ENCODE results near the gene GGT6.
"Not testable (repeated sequence)": the region's sequence is repeated elsewhere in the genome, so short reads cannot be mapped to it uniquely, and the experiment has no call there.

The GGT6 gene

GRCh38 chr17:4598776-4599504 lies 38.6 kb upstream of the GGT6 start:
- no peak for DNase-seq
- Histone ChIP-seq H3K36me3 (no peaks in the 10 kb centered on the region), H3K27me3 (no peaks in the 10 kb centered on the region), H3K4me3 (ENCODE audit: low read depth, low read length) (no peak overlapping the region), H3K4me1 (peaks cover 18% of the 10 kb centered on the region), H3K9me3 (no peaks in the 10 kb centered on the region)
- TF ChIP-seq CTCF (IDR thresholded peaks at IDR 0.05; ENCODE audit: low read depth, low read length), result no peak

GRCh38 chr17:4597975-4598374 lies 37.6 kb upstream of the GGT6 start:
- H3K4me3 ChIP-seq (ENCODE audit: low read depth, low read length), result no peak overlapping the region
- no peaks in the 10 kb centered on the region for H3K9me3 ChIP-seq
- no peak for DNase-seq
- TF ChIP-seq CTCF (IDR thresholded peaks at IDR 0.05; ENCODE audit: low read depth, low read length), result no peak
- H3K4me1 ChIP-seq, result peaks cover 16% of the 10 kb centered on the region
- no peaks in the 10 kb centered on the region for H3K36me3 ChIP-seq
- no peaks in the 10 kb centered on the region for H3K27me3 ChIP-seq

GRCh38 chr17:4596636-4597380 lies 36.4 kb upstream of the GGT6 start:
- no peaks in the 10 kb centered on the region for H3K9me3 ChIP-seq
- no peaks in the 10 kb centered on the region for H3K36me3 ChIP-seq
- TF ChIP-seq CTCF (IDR thresholded peaks at IDR 0.05; ENCODE audit: low read depth, low read length), result no peak
- DNase-seq, result no peak
- H3K4me3 ChIP-seq (ENCODE audit: low read depth, low read length), result no peak overlapping the region
- peaks cover 16% of the 10 kb centered on the region for H3K4me1 ChIP-seq
- no peaks in the 10 kb centered on the region for H3K27me3 ChIP-seq

GRCh38 chr17:4595685-4596342 lies 35.4 kb upstream of the GGT6 start:
- H3K4me3 ChIP-seq (ENCODE audit: low read depth, low read length); H3K9me3 ChIP-seq; DNase-seq; H3K27me3 ChIP-seq; H3K36me3 ChIP-seq: not testable (repeated sequence)
- H3K4me1 ChIP-seq, result peaks cover 14% of the 10 kb centered on the region

GRCh38 chr17:4594931-4595684 lies 34.7 kb upstream of the GGT6 start:
- Histone ChIP-seq H3K27me3 (peaks cover 14% of the 10 kb centered on the region), H3K9me3 (no peaks in the 10 kb centered on the region), H3K36me3 (no peaks in the 10 kb centered on the region), H3K4me1 (peaks cover 7% of the 10 kb centered on the region), H3K4me3 (ENCODE audit: low read depth, low read length) (no peak overlapping the region)
- DNase-seq, result no peak
- TF ChIP-seq CTCF (IDR thresholded peaks at IDR 0.05; ENCODE audit: low read depth, low read length), result no peak

GRCh38 chr17:4594406-4594805 lies 34.0 kb upstream of the GGT6 start:
- no peak overlapping the region for H3K4me3 ChIP-seq (ENCODE audit: low read depth, low read length)
- peaks cover 14% of the 10 kb centered on the region for H3K27me3 ChIP-seq
- H3K9me3 ChIP-seq, result no peaks in the 10 kb centered on the region
- peaks cover 4% of the 10 kb centered on the region for H3K4me1 ChIP-seq
- DNase-seq, result no peak
- H3K36me3 ChIP-seq, result no peaks in the 10 kb centered on the region
- TF ChIP-seq CTCF (IDR thresholded peaks at IDR 0.05; ENCODE audit: low read depth, low read length), result no peak

Data from BE2C (cell line).